SK-N-MC (cell line): ENCODE results near the gene KCNK7.

ENCODE experiments used
- DNase-seq: peaks from one replicate; pipeline ENCODE4 v3.0.0-alpha.2; 2011; ENCODE audit warnings: low read depth, low spot score
- H3K27ac ChIP-seq: fragments of 200-600 bp; sonication (generic); 2 replicates; pipeline ENCODE4 v1.5.1; 2016; ENCODE audit warnings: mixed run types
- H3K36me3 ChIP-seq: fragments of 200-600 bp; sonication (generic); 2 replicates; pipeline ENCODE4 v1.6.1; 2017; ENCODE audit warnings: antibody characterized with exemption, low read length, mixed read lengths; ENCODE audit not compliant: insufficient read depth
- H3K4me3 ChIP-seq: fragments of 200-600 bp; sonication (generic); 2 replicates; pipeline ENCODE4 v1.5.1; 2016
- H3K9ac ChIP-seq: fragments of 200-600 bp; sonication (generic); 2 replicates; pipeline ENCODE4 v1.8.0; 2017; ENCODE audit warnings: mixed run types, mixed read lengths; ENCODE audit not compliant: insufficient read length
- H3K9me3 ChIP-seq: fragments of 200-600 bp; sonication (generic); 2 replicates; pipeline ENCODE4 v1.6.1; 2017; ENCODE audit warnings: low read depth, mild to moderate bottlenecking, antibody characterized with exemption, low read length, moderate library complexity, mixed read lengths
- EZH2 ChIP-seq: fragments of 200-600 bp; sonication (generic); IDR thresholded peaks from one replicate; pipeline ENCODE4 v1.6.1; 2017; ENCODE audit warnings: antibody characterized with exemption
- FOXP2 ChIP-seq: optimal IDR thresholded peaks from 2 replicates; pipeline ENCODE3; 2011; ENCODE audit warnings: mild to moderate bottlenecking, moderate library complexity; ENCODE audit not compliant: insufficient read depth; ENCODE audit errors: extremely low read length, control extremely low read depth
- POLR2AphosphoS5 ChIP-seq: IDR thresholded peaks from 2 replicates; pipeline ENCODE4 v1.6.1; 2012; ENCODE audit warnings: mild to moderate bottlenecking, low read depth, low read length, borderline replicate concordance

Gene KCNK7

GRCh38 chr11:65588199-65589054 lies 7.2 kb downstream of the KCNK7 start:
- Histone ChIP-seq H3K9ac (no peak overlapping the region), H3K27ac (no peak overlapping the region), H3K36me3 (no peaks in the 10 kb centered on the region), H3K9me3 (no peaks in the 10 kb centered on the region), H3K4me3 (no peak overlapping the region)
- no peak for TF ChIP-seq EZH2
- no peak for TF ChIP-seq FOXP2
- TF ChIP-seq POLR2AphosphoS5: no peak
- no peak for DNase-seq

DNA sequence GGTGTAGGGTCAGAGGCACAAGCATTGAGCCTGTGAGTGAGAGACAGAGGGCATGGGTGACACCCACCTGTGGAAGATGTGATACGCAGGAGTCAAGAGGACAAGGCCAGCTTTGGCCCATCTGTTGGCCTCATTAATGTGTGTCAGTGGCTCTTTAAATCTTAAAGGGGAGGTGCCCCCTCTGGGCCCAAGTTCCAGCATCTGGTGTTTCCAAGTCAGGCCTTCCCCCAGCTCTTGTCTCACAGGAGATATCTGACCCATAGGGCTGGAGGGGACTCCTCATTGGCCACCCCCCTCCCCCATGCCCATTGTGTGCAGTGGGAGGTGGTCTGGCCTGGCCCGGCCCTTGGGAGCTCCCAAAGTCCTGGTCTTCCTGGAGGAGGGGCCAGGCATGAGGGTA lies 8.9 kb downstream of the KCNK7 start:
- no peak for TF ChIP-seq EZH2
- no peak for DNase-seq
- no peak overlapping the region for H3K9ac ChIP-seq
- H3K9me3 ChIP-seq: no peaks in the 10 kb centered on the region
- H3K27ac ChIP-seq: no peak overlapping the region
- H3K36me3 ChIP-seq: no peaks in the 10 kb centered on the region
- no peak overlapping the region for H3K4me3 ChIP-seq

GRCh38 chr11:65586247-65586630 lies 9.4 kb downstream of the KCNK7 start:
- Histone ChIP-seq H3K9me3 (no peaks in the 10 kb centered on the region), H3K9ac (no peak overlapping the region), H3K4me3 (no peak overlapping the region), H3K27ac (no peak overlapping the region), H3K36me3 (no peaks in the 10 kb centered on the region)
- DNase-seq: no peak
- no peak for TF ChIP-seq POLR2AphosphoS5
- no peak for TF ChIP-seq EZH2
- no peak for TF ChIP-seq FOXP2

DNA sequence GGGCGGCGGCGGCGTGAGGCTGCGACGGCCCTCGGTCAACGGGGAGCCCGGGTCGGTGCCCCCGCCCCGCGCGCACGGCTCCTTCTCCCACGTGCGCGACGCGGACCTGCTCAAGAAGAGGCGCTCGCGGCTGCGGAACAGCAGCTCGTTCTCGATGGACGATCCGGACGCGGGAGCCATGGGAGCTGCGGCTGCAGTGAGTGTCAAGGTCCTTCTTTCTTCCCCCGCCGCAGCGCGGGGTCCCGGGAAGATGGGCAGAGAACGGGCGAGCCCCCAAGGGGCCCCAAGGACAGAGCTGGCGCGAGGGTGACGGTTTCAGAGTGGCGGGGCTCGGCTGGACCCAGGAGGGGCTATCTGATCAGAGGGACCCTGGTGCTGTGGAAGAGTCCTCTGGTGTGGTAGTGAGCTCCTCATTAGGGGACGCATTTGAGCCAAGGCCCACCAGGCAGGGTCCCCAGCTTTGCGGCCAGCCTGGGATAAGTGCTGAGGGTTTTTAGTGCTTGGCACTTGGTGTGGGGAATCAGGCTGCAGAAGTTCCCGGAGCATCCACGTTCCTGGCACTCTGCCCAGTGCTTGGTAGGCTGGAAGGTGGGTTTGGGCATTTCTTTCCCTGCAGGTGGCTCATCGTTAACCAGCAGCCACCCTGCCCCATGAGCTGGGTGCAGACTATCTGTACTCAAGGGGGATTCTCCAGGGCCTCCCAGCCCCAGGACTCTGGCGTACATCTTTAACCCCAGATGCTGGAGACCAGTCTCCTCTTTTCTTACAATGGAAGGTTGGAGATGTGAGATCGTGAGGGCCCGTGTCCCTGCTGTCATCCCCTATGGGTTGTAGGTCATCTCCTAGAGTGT lies 10.0 kb downstream of the KCNK7 start:
- no peaks in the 10 kb centered on the region for H3K36me3 ChIP-seq
- H3K9me3 ChIP-seq: no peaks in the 10 kb centered on the region
- TF ChIP-seq EZH2 (no peak), FOXP2 (no peak), POLR2AphosphoS5 (no peak)
- no peak overlapping the region for H3K4me3 ChIP-seq
- DNase-seq: no peak
- no peak overlapping the region for H3K27ac ChIP-seq
- no peak overlapping the region for H3K9ac ChIP-seq

GRCh38 chr11:65584723-65585171 lies 10.9 kb downstream of the KCNK7 start:
- Histone ChIP-seq H3K27ac (no peak overlapping the region), H3K9ac (no peak overlapping the region), H3K4me3 (no peak overlapping the region), H3K9me3 (no peaks in the 10 kb centered on the region), H3K36me3 (no peaks in the 10 kb centered on the region)
- TF ChIP-seq EZH2 (no peak), POLR2AphosphoS5 (no peak), FOXP2 (no peak)
- no peak for DNase-seq

DNA sequence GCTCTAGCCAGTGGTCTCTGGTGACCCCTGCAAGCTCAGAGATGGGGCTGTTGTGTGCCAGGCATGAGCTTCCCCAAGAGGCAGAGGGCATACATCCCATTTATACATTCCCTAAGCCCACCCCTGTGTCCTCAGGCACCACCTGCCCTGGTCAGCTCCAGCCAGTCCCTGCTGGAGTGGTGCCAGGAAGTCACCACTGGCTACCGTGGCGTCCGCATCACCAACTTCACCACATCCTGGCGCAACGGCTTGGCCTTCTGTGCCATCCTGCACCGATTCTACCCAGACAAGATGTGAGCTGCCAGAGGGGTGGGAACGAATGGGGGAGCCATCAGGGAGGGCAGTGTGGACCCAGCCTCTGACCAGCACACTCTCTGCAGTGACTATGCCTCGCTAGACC lies 11.5 kb downstream of the KCNK7 start:
- no peak overlapping the region for H3K9ac ChIP-seq
- no peaks in the 10 kb centered on the region for H3K9me3 ChIP-seq
- no peak overlapping the region for H3K4me3 ChIP-seq
- DNase-seq: no peak
- no peaks in the 10 kb centered on the region for H3K36me3 ChIP-seq
- no peak overlapping the region for H3K27ac ChIP-seq
- TF ChIP-seq EZH2 (no peak), POLR2AphosphoS5 (no peak), FOXP2 (no peak)

- Histone ChIP-seq H3K27ac (no peak overlapping the region), H3K9ac (no peak overlapping the region), H3K4me3 (no peak overlapping the region), H3K36me3 (no peaks in the 10 kb centered on the region), H3K9me3 (no peaks in the 10 kb centered on the region)
- TF ChIP-seq FOXP2 (no peak), POLR2AphosphoS5 (no peak)
- DNase-seq: no peak
Observed at GRCh38 chr11:65583589-65583988, 12.0 kb downstream of the KCNK7 start.

- H3K9me3 ChIP-seq: no peaks in the 10 kb centered on the region
- H3K4me3 ChIP-seq: no peak overlapping the region
- TF ChIP-seq FOXP2 (no peak), POLR2AphosphoS5 (no peak), EZH2 (no peak)
- H3K36me3 ChIP-seq: no peaks in the 10 kb centered on the region
- H3K27ac ChIP-seq: no peak overlapping the region
- no peak for DNase-seq
- no peak overlapping the region for H3K9ac ChIP-seq
Observed at GRCh38 chr11:65581928-65582327, 13.7 kb downstream of the KCNK7 start.
